Muscle of arm (tissue), 12 donors: ENCODE measurements around the gene AKR1E2. TPM values are rescaled to one million over a fixed set of nuclear protein-coding genes. Genes with fewer than 3 reads are reported as not detected.

ENCODE experiments used
- DNase-seq: peaks from one replicate; pipeline ENCODE4 v3.0.0-alpha.2; 2013
- polyA plus RNA-seq, 12 donors: library from polyadenylated mRNA; unstranded; fragments of 120-200 nt; gene quantifications; one replicate each; pipeline ENCODE4 v1.2.1, GENCODE V29; 2013; ENCODE audit not compliant: insufficient read length in 12 of 12

The AKR1E2 gene
- polyA plus RNA-seq, 12 donors = 2.5 to 8.5 (median 4.1) TPM; not detected in 2

DNA sequence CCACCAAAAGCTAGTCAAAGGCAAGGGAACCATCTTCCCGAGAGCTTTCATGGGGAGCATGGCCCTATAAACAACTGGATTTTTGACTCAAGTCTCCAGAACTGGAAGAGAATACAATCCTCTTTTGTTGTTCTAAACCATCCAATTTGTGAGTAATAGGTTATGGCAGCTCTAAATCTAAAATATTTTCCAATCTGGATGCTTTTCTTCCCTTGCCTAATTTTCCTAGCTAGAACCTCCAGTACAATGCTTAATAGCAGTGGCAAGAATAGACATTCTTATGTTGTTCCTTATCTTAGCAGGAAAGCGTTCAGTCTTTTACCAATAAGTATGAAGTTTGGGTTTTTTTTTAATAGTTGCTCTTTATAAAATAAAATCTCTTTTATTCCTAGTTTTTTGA lies 66.7 kb downstream of the AKR1E2 start:
- DNase-seq = no peak

- DNase-seq = no peak
These were observed 68.3 kb downstream of the AKR1E2 start for GRCh38 chr10:4894335-4894734.

Other genes starting within 250 kb of the AKR1E2 start
- 10 to 100 TPM in 6 of 12 donors, 1 to 10 TPM in 4, not detected in 2; 6.3 to 15.7 (median 11.3) TPM for gene AKR1C1, start 137.2 kb downstream of the AKR1E2 start, polyA plus RNA-seq
- 10 to 100 TPM in 4 of 12 donors, 1 to 10 TPM in 6, not detected in 2; 4.5 to 14.9 (median 9.6) TPM for gene AKR1C2, start 177.7 kb downstream of the AKR1E2 start, polyA plus RNA-seq